Mesendoderm (in vitro differentiated cells): ENCODE measurements around the gene GSTM2.
A peak's percentile ranks its signal among the peaks of the same experiment; 100 is the strongest.
"Not testable (repeated sequence)": the region's sequence is repeated elsewhere in the genome, so short reads cannot be mapped to it uniquely, and the experiment has no call there.

Source experiments
- DNase-seq: peaks from one replicate; pipeline ENCODE4 v3.0.0; 2013
- H2AK5ac ChIP-seq: 2 replicates; pipeline ENCODE4 v1.6.1; 2013; ENCODE audit warnings: low read length, inconsistent platforms
- H2BK120ac ChIP-seq: 2 replicates; pipeline ENCODE4 v1.6.1; 2013; ENCODE audit warnings: low read depth, mild to moderate bottlenecking, low read length, moderate library complexity, mixed read lengths
- H2BK15ac ChIP-seq: replicated peaks from 2 replicates; pipeline ENCODE4 v1.6.1; 2013; ENCODE audit warnings: low read depth, mild to moderate bottlenecking, moderate library complexity
- H2BK5ac ChIP-seq: 2 replicates; pipeline ENCODE4 v1.6.1; 2013; ENCODE audit warnings: low read length, inconsistent platforms
- H3K18ac ChIP-seq: 2 replicates; pipeline ENCODE4 v1.6.1; 2013; ENCODE audit warnings: mild to moderate bottlenecking, low read length, mixed read lengths
- H3K23ac ChIP-seq: one replicate; pipeline ENCODE4 v1.6.1; 2013; ENCODE audit warnings: low read length
- H3K27ac ChIP-seq: 2 replicates; pipeline ENCODE4 v1.5.1; 2013; ENCODE audit warnings: low read depth, mild to moderate bottlenecking, inconsistent platforms, low read length, moderate library complexity
- H3K27me3 ChIP-seq: 2 replicates; pipeline ENCODE4 v1.6.1; 2013; ENCODE audit warnings: low read length, control low read depth, mild to moderate bottlenecking, inconsistent platforms; ENCODE audit not compliant: insufficient read depth, poor library complexity
- H3K36me3 ChIP-seq: 2 replicates; pipeline ENCODE4 v1.6.1; 2013; ENCODE audit warnings: low read length, inconsistent platforms; ENCODE audit not compliant: control insufficient read depth, insufficient read depth
- H3K4ac ChIP-seq: one replicate; pipeline ENCODE4 v1.6.1; 2013; ENCODE audit warnings: low read depth, mild to moderate bottlenecking, low read length, moderate library complexity
- H3K4me1 ChIP-seq: 2 replicates; pipeline ENCODE4 v1.6.1; 2013; ENCODE audit warnings: low read depth, low read length, inconsistent platforms; ENCODE audit not compliant: control insufficient read depth
- H3K4me2 ChIP-seq: 2 replicates; pipeline ENCODE4 v1.6.1; 2013; ENCODE audit warnings: low read length
- H3K4me3 ChIP-seq: 2 replicates; pipeline ENCODE4 v1.5.1; 2013; ENCODE audit warnings: mild to moderate bottlenecking, low read length
- H3K56ac ChIP-seq: one replicate; pipeline ENCODE4 v1.6.1; 2013; ENCODE audit warnings: low read length
- H3K79me1 ChIP-seq: 2 replicates; pipeline ENCODE4 v1.6.1; 2013; ENCODE audit warnings: low read length, inconsistent platforms
- H3K79me2 ChIP-seq: 2 replicates; pipeline ENCODE4 v1.6.1; 2013; ENCODE audit warnings: mild to moderate bottlenecking, low read length; ENCODE audit not compliant: control insufficient read depth, insufficient read depth
- H3K9ac ChIP-seq: 2 replicates; pipeline ENCODE4 v1.6.1; 2013; ENCODE audit warnings: low read length, inconsistent platforms
- H4K5ac ChIP-seq: one replicate; pipeline ENCODE4 v1.6.1; 2013; ENCODE audit warnings: low read length
- H4K8ac ChIP-seq: one replicate; pipeline ENCODE4 v1.6.1; 2013; ENCODE audit warnings: low read depth, mild to moderate bottlenecking, control low read depth, low read length, moderate library complexity
- WGBS: extraction: QIAGEN DNeasy Blood & Tissue Kit; methylation state at CpG from one replicate; pipeline ENCODE4 v1.1.7; 2013; ENCODE audit warnings: low lambda C conversion rate, missing lambda C conversion rate; ENCODE audit not compliant: insufficient coverage; ENCODE audit errors: extremely low coverage; 5-methylcytosine and 5-hydroxymethylcytosine counted together

The GSTM2 gene

DNA sequence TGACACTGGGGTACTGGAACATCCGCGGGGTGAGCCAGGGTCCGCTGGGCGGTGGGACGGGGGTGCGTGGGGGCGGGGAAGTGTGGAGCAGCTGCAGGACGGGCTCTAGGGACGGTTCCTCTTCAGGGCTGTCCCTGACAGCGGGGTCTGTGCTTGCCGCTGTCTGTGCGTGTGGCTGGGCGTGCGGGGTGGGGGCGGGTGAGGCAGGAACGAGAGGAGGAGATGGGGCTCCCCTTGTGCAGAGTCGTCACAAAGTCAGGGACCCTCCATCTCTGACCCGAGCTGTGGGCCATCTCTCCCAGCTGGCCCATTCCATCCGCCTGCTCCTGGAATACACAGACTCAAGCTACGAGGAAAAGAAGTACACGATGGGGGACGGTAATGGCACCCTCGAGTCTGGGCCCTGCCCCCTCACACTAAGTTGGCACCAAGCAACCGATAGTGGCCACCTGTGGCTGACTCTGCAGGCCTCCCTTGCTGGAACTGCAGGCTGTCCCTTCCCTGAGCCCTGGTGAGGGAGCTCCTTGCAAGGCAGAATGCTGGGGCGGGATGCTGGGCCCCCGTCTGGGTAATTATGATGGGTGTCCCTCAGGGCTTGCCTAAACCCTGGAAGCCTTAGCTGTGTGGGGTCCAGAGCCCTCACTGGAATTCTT lies 392 bp downstream of the GSTM2 start:
- no peak overlapping the region for H2BK5ac ChIP-seq
- H3K27me3 ChIP-seq: no peaks in the 10 kb centered on the region
- no peak overlapping the region for H2BK120ac ChIP-seq
- H2AK5ac ChIP-seq: no peak overlapping the region
- H3K56ac ChIP-seq: peak overlapping the region; percentile 50
- no peak overlapping the region for H3K27ac ChIP-seq
- no peaks in the 10 kb centered on the region for H3K4me1 ChIP-seq
- no peak overlapping the region for H2BK15ac ChIP-seq
- peak overlapping the region; percentile 66 for H3K23ac ChIP-seq
- H4K5ac ChIP-seq: no peak overlapping the region
- H3K18ac ChIP-seq: peak overlapping the region; percentile 32
- no CpG with 5 or more reads among the region's 26 CpGs for WGBS
- no peaks in the 10 kb centered on the region for H3K36me3 ChIP-seq
- no peak overlapping the region for H3K4ac ChIP-seq
- peak overlapping the region; percentile 49 for H3K9ac ChIP-seq
- no peaks in the 10 kb centered on the region for H3K79me2 ChIP-seq
- no peak overlapping the region for H3K4me3 ChIP-seq
- no peaks in the 10 kb centered on the region for H3K79me1 ChIP-seq
- H3K4me2 ChIP-seq: peak overlapping the region; percentile 40
- H4K8ac ChIP-seq: no peak overlapping the region
- no peak for DNase-seq

DNA sequence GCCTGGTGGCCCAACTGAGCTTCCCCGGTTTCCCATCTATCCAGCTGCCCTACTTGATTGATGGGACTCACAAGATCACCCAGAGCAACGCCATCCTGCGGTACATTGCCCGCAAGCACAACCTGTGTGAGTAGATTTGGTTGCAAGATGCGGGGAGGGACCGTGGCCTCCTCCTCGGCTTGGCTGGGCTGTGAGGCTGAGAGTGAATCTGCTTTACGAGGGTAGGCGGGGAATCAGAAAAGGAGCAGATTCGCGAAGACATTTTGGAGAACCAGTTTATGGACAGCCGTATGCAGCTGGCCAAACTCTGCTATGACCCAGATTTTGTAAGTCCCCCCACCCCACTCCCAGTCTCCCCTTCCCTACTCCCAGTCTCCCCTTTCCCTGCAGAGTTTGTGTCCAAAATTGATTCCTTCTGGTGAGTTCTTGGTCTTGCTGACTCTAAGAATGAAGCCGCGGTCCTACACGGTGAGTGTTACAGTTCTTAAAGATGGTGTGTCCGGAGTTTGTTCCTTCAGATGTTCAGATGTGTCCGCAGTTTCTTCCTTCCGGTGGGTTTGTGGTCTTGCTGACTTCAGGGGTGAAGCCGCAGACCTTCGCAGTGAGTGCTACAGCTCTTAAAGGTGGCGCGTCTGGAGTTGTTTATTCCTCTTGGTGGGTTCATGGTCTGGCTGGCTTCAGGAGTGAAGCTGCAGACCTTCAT lies 1.5 kb downstream of the GSTM2 start:
- Histone ChIP-seq H2AK5ac (no peak overlapping the region), H3K4ac (no peak overlapping the region), H3K27me3 (no peaks in the 10 kb centered on the region), H4K8ac (no peak overlapping the region), H3K9ac (no peak overlapping the region), H3K18ac (no peak overlapping the region), H2BK5ac (no peak overlapping the region), H2BK120ac (no peak overlapping the region), H3K79me1 (no peaks in the 10 kb centered on the region), H3K79me2 (no peaks in the 10 kb centered on the region), H3K23ac (no peak overlapping the region), H3K4me3 (no peak overlapping the region), H2BK15ac (no peak overlapping the region), H3K27ac (no peak overlapping the region), H3K56ac (no peak overlapping the region), H4K5ac (no peak overlapping the region), H3K4me1 (no peaks in the 10 kb centered on the region), H3K4me2 (no peak overlapping the region), H3K36me3 (no peaks in the 10 kb centered on the region)
- WGBS: no CpG with 5 or more reads among the region's 22 CpGs
- no peak for DNase-seq

DNA sequence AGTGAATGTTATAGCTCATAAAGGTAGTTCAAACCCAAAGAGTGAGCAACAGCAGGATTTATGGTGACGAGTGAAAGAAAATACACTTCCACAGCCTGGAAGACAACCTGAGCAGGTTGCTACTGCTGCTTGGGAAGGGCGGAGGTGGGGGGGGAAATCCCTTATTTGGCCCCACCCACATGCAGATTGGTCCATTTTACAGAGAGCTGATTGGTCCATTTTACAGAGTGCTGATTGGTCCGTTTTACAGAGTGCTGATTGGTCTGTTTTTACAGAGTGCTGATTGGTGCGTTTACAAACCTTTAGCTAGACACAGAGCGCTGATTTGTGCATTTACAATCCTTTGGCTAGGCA lies 2.1 kb downstream of the GSTM2 start:
- not testable (repeated sequence) for H3K27me3 ChIP-seq, H2BK120ac ChIP-seq, H4K5ac ChIP-seq, H3K9ac ChIP-seq, H3K4me2 ChIP-seq, H3K56ac ChIP-seq, H3K79me1 ChIP-seq, H3K23ac ChIP-seq, H2BK5ac ChIP-seq, H3K4me1 ChIP-seq, H3K27ac ChIP-seq, H3K4ac ChIP-seq, DNase-seq, H3K18ac ChIP-seq, H2AK5ac ChIP-seq, H2BK15ac ChIP-seq, H3K4me3 ChIP-seq, H4K8ac ChIP-seq, H3K36me3 ChIP-seq, H3K79me2 ChIP-seq
- no CpG with 5 or more reads among the region's 5 CpGs for WGBS

DNA sequence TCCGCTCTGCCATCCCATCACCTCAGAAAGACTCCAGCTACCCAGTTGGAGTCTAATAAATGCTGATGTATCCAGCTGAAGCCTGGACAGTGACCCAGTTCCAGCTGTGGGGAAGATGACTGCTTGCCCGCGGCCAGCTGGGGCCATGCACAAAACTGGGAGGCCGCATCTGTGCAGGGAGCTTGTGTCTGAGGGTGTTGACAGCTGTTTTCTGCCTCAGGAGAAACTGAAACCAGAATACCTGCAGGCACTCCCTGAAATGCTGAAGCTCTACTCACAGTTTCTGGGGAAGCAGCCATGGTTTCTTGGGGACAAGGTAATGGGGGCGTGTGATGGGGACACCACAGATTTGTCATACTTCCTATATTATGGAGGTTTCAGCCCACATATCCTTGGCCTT lies 3.2 kb downstream of the GSTM2 start:
- Histone ChIP-seq H2BK120ac (no peak overlapping the region), H2BK5ac (no peak overlapping the region), H3K79me2 (no peaks in the 10 kb centered on the region), H4K8ac (no peak overlapping the region), H3K79me1 (no peaks in the 10 kb centered on the region), H3K56ac (no peak overlapping the region), H4K5ac (no peak overlapping the region), H3K4me3 (no peak overlapping the region), H3K36me3 (no peaks in the 10 kb centered on the region), H3K27ac (no peak overlapping the region), H3K9ac (no peak overlapping the region), H3K18ac (no peak overlapping the region), H3K23ac (no peak overlapping the region), H3K4me1 (no peaks in the 10 kb centered on the region), H2BK15ac (no peak overlapping the region), H3K4ac (no peak overlapping the region), H3K4me2 (no peak overlapping the region), H3K27me3 (no peaks in the 10 kb centered on the region), H2AK5ac (no peak overlapping the region)
- WGBS: no CpG with 5 or more reads among the region's 5 CpGs
- DNase-seq: no peak

DNA sequence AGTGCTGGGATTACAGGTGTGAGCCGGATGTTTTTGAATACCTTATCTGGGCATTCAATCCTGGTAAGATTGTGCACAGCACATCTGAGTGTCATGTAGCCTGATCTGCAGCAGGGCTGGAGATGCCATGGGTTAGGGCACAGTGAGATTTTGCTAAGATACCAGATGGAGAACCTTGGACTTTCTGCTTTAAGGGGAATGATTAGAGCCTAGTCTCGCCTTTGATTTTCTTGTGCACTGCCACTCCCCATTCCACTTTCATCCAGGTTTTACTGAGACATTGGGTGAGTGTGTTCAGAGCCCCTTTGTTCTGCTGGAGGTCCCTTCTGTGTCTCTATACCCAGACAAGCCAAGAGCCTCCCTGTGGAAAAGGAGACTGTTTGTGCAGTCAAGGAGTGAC lies 6.0 kb downstream of the GSTM2 start:
- not testable (repeated sequence) for H2BK15ac ChIP-seq, H3K4me1 ChIP-seq, H3K56ac ChIP-seq, H3K4ac ChIP-seq, H4K5ac ChIP-seq, H3K79me2 ChIP-seq, H3K79me1 ChIP-seq, H3K4me3 ChIP-seq, H3K27me3 ChIP-seq, H3K23ac ChIP-seq, H3K27ac ChIP-seq, H4K8ac ChIP-seq, H2AK5ac ChIP-seq, H2BK5ac ChIP-seq, H3K4me2 ChIP-seq, H2BK120ac ChIP-seq, H3K18ac ChIP-seq, DNase-seq, H3K9ac ChIP-seq, H3K36me3 ChIP-seq
- no CpG with 5 or more reads among the region's 2 CpGs for WGBS
